Left cardiac atrium (tissue), 4 donors: ENCODE measurements around the gene RPS17. TPM values are rescaled to one million over a fixed set of nuclear protein-coding genes. Genes with fewer than 3 reads are reported as not detected.
A peak's percentile ranks its signal among the peaks of the same experiment; 100 is the strongest.

ENCODE experiments used
- ATAC-seq, 2 donors: fragments of 200-7000 bp; cut with Tn5 transposase; one replicate each; pipeline ENCODE4 v1.9.1; 2020; ENCODE audit warnings: mild to moderate bottlenecking in 2 of 2, moderate library complexity in 2 of 2
- DNase-seq: peaks from one replicate; pipeline ENCODE4 v3.0.0-alpha.2; 2020
- intact Hi-C, 2 donors: fragments of 100-400 bp; cut with DNase I; formaldehyde crosslinking; loops; one replicate each; pipeline versions ENCODE4 v1.14.1 to v1.15.1; 2022 to 2023
- long read RNA-seq: library from polyadenylated mRNA; unstranded; transcript quantifications from one replicate; pipeline ENCODE4 v2.0.0, GENCODE V29; 2021
- total RNA-seq, 2 donors: library from RNA; stranded (reverse); fragmentation: NEBNext Ultra II Directional; extraction: Animal tissue kit (Norgen Biotek cat#: 25700); gene quantifications; one replicate each; pipeline ENCODE4 v1.2.1, GENCODE V29; 2021
- donor health status: DM: no; HTN: yes; CAD: no.
- donor health status: DM: no; HTN: yes; CAD: no; lungs with severe emphysema.
- donor health status: DM: yes; HTN: yes; CAD: no.
- donor health status: Dilated cardiomyopathy.

RPS17 gene
- 100 to 1,000 TPM; 888 to 970 TPM for total RNA-seq
- long read RNA-seq, transcript RPS17-210 (5 exons, 488 nt) = major isoform, 21 of 21 reads
- long read RNA-seq, partial matches to known transcripts = 0 of 21 reads
- long read RNA-seq, other reads (novel, unspliced or antisense) = 0 of 21 reads

GRCh38 chr15:82540055-82540983, at the start of gene RPS17:
RPS17 (minus strand) TSS chr15:82540457; CDS start chr15:82540428, 29 bp downstream.
- DNase-seq = peak; percentile 97
- ATAC-seq = peak; percentile 98
- intact Hi-C loops = loop anchor here in 1 of 2 donors (2.0 kb wide), 1 partner anchor 210 kb away; no protein-coding TSS in a partner anchor

GRCh38 chr15:82587805-82588204, 47.5 kb upstream of the RPS17 start:
- intact Hi-C loops = loop anchor here in 1 of 2 donors (10.0 kb wide), 1 partner anchor 77 kb away; no protein-coding TSS in a partner anchor
- ATAC-seq (no peak), DNase-seq (no peak)

- intact Hi-C loops = loop anchor here in 1 of 2 donors (10.0 kb wide), 1 partner anchor 80 kb away; no protein-coding TSS in a partner anchor
- ATAC-seq (no peak), DNase-seq (no peak)
Measured at GRCh38 chr15:82585072-82585471, 44.8 kb upstream of the RPS17 start.

- ATAC-seq (no peak), DNase-seq (no peak)
- intact Hi-C loops = loop anchor here in 1 of 2 donors (10.0 kb wide), 1 partner anchor 84 kb away; no protein-coding TSS in a partner anchor
Measured at GRCh38 chr15:82580713-82581112, 40.5 kb upstream of the RPS17 start.

DNA sequence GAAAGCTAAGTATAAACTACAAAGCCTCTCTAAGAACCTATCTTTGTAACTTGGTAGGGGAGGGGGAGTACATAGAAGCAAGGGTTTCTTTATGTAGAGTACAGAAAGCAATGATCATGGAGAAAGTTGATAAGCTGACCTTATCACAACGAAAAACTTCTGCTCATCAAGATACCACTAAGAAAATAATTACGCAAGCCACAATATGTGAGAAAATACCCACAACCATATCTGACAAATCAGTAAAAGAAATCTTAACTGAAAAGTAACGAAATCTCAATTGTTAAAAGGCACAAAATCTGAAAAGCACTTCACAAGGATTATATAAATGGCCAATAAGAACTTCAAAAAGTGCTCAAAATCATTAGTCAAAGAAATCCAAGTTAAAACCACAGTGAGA, 35.1 kb upstream of the RPS17 start:
- no peak for ATAC-seq
- DNase-seq = no peak
- intact Hi-C loops = no loop called here

DNA sequence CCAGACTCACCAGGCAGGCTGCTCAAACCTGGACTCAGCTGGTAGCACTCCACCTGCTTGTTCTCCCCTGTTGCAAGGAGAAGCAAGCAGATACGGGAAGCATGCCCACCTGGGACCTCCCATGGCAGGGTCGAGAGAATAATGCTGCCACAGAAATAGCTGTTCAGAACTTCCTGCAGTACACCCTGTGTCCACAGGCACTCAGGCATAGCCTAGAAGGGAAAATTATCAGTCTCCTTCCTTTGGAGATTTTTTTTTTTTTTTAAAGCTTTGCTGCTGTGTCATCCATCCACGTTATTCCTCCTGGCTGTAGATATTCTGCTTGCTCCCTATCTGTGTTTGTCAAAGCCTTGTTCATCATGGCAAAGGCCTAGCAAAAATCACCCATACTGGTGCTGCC, 32.7 kb upstream of the RPS17 start:
- ATAC-seq = no peak
- no peak for DNase-seq
- intact Hi-C loops = no loop called here

DNA sequence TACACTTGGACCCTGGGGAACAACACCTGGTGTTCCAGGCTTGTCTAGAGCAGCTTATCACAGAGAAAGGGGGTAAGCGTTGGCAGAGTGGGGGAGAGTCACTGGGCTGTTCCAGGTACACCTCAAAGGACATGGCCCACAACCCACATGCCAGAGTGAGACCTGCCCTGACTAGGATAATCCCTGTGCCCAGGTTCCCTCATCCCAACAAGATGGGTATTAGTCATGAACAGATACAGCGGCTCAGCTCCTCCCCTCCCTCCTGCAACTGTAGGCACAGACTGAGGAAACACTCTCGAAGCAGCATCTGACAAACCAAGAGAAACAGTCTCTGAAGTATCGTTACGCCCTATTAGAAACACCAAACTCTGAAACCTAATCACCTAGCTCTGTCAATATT, 32.1 kb upstream of the RPS17 start:
- ATAC-seq (peak in 1 of 2 donors; percentile 36), DNase-seq (no peak)
- intact Hi-C loops = no loop called here

DNA sequence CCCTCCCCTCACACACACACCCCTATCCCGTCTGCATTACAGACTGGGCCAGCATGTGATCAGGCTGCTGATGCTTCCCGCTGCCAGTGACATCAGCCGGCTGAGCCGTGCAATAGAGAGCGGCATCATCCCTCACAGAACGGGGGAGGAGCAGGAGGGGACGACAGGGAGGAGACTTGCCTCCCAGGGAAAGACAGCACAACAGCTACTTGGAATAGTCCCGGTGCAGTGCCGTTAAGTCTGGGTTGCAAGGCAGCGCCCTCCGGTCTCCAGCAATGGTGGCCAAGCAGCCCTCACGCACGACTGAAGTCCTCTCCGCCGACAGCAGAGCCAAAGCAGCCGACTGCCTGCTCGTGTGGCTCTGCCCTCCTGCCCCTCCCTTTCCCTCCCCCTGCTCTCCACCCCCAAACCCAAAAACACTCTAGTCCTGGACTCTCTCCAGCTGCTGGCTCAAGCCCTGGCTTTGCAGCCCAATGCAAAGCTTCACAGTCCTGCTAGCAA, 31.5 kb upstream of the RPS17 start:
- intact Hi-C loops = no loop called here
- peak; percentile 58 for DNase-seq
- peak; percentile 91 to 96 for ATAC-seq

DNA sequence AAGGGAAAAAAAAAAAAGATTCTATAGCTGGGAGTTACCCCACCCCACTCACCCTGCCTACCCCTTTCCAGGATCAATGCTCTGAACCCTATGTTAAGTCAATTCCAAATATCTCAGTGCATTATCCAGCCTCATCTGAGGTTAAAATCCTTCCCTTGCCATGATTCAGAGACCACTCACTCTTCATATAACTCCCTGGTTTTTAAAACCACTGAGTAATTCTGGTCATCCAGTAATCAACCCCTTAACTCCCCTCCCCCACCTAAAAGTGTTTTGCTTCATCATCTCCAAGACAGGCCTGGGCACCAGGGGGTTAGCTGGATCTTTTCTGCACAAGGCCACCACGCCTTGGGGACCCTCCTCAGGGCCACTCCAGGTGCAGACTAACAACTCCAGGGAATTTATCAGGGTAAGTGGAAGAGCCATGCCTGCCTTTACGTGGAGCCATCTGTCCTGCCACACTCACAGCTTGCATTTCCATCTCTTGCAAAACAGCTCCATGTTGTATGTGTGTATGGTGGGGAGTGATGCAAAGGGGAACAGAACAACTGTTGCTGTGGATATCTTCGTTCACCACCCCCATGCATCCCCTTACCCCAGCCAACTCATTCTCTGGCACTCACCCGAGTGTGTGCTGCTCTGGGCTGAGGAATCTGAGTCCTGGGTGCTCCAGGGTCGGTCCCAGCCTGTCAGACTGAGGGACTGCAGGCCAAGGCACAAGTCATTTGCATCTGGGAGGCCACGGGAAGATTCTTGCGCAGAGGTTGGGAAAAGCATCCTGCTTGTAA, 30.7 kb upstream of the RPS17 start:
- intact Hi-C loops = no loop called here
- ATAC-seq = no peak
- DNase-seq = no peak

DNA sequence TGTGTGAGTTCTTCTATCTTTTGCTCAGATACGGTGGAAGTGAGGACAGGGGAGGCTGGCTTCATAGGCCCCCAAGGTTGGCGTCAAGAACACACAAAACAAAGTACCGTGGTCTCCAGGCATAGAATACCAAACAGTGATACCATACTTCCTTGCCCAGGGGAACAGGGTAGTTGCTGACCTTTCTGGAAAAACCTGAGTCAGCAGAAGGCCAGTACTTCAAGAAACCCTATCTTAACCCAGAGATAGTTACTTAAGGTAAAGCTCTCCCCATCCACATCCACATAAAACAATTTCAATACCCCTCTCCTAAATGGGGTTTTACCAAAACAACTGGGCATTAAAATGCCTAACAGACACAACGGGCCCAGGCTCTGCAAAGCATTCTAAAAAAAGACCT, 29.6 kb upstream of the RPS17 start:
- intact Hi-C loops = no loop called here
- ATAC-seq (no peak), DNase-seq (no peak)

DNA sequence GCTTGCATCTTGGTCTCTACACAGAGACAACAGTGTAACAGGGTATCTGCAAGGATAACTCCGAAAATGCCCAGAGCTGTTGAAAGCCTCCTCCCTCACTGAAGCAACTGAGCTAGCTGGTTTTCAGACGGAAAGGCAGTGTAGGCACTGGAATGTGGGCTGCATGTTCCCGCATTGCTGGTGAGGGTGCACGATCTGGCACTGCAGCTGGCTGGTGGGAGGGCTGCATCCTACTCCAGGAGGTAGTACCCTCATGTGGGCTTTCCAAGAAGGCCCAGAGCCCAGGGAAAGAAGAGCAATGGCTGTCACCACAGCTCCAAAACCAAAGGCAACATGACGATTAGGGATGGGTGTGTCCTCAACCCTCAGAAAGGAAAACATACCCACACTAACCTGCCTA, 28.7 kb upstream of the RPS17 start:
- intact Hi-C loops = no loop called here
- DNase-seq = no peak
- ATAC-seq = no peak

- no peak for ATAC-seq
- intact Hi-C loops = no loop called here
- DNase-seq = no peak
Measured at GRCh38 chr15:82567661-82568060, 27.4 kb upstream of the RPS17 start.

GRCh38 chr15:82566690-82567089, 26.4 kb upstream of the RPS17 start:
- intact Hi-C loops = no loop called here
- ATAC-seq = no peak
- DNase-seq = no peak

- intact Hi-C loops = no loop called here
- DNase-seq = no peak
- no peak for ATAC-seq
Measured at GRCh38 chr15:82558502-82558901, 18.2 kb upstream of the RPS17 start.

GRCh38 chr15:82556315-82557035, 16.2 kb upstream of the RPS17 start:
- ATAC-seq = no peak
- DNase-seq = no peak
- intact Hi-C loops = no loop called here

- ATAC-seq = no peak
- no peak for DNase-seq
- intact Hi-C loops = no loop called here
Measured at GRCh38 chr15:82554849-82555248, 14.6 kb upstream of the RPS17 start.

- DNase-seq (no peak), ATAC-seq (no peak)
- intact Hi-C loops = no loop called here
Measured at GRCh38 chr15:82554351-82554750, 14.1 kb upstream of the RPS17 start.

- intact Hi-C loops = no loop called here
- DNase-seq = no peak
- ATAC-seq = no peak
Measured at GRCh38 chr15:82553846-82554245, 13.6 kb upstream of the RPS17 start.

DNA sequence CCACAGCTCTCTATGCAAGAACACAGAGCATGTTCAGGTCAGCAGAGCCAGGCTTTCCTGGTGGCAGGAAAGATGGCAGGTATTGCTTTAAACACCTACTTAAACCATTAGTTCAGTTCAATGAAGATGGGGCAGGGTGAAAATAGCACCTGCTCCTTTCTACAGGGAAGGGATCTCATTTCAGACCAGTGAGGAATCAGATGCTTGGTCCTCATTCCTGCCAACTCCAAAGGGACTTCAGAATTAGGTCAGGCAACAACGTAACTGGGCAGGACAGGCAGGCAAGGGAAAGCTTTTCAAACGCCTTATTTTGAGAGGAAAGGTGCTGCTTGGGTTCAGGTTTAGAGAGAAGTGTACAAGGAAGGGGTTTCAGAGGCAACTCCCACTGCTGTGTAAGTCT, 12.6 kb upstream of the RPS17 start:
- ATAC-seq (no peak), DNase-seq (no peak)
- intact Hi-C loops = no loop called here
